NCI-H1105 (cell line): ENCODE data around the gene ACVR2A.

Experiments used
- DNase-seq: peaks from one replicate; lab custom pipeline; 2025; lab: John Stamatoyannopoulos, UW

The ACVR2A gene

DNA sequence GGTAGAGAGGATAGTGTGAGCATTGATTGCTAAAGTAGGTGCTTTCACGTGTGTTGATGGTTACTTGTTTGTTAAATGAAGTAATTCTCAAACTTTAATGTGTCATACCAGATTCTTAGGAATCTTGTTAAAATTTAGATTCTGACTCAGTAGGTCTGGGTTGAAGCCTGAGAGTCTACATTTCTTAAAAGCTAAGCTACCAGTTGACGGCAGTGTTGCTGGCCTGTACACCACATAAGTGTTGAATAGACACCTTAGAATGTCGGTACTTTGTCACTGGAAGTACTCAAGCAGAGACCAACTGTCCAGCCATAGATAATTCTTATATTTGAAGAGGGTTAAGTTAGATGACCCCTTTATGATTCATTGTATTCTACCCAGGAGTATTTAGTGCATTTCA, 79.8 kb downstream of the ACVR2A start:
- DNase-seq: no peak

GRCh38 chr2:147925886-147926285, 81.1 kb downstream of the ACVR2A start:
- no peak for DNase-seq

- no peak for DNase-seq
These were observed 82.3 kb downstream of the ACVR2A start for GRCh38 chr2:147927053-147927588.

DNA sequence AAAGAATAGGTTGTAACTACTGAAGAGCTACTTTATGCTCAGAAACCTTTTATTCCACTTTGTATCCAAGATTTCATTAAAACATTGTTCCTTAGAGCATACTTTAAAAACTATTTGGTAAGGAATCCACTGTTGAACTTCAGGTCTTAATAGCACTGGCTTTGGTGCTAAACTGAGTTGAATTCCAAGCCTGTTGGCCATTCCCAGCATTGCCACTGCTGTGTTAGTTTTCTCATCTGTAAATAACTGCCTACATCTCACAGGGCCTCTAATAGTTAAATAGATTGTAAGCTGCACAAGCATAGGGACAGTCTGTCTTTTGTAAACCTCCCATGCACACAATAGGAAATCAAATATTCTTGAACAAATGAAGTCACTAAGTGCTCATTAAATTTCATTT, 89.1 kb downstream of the ACVR2A start:
- no peak for DNase-seq

DNA sequence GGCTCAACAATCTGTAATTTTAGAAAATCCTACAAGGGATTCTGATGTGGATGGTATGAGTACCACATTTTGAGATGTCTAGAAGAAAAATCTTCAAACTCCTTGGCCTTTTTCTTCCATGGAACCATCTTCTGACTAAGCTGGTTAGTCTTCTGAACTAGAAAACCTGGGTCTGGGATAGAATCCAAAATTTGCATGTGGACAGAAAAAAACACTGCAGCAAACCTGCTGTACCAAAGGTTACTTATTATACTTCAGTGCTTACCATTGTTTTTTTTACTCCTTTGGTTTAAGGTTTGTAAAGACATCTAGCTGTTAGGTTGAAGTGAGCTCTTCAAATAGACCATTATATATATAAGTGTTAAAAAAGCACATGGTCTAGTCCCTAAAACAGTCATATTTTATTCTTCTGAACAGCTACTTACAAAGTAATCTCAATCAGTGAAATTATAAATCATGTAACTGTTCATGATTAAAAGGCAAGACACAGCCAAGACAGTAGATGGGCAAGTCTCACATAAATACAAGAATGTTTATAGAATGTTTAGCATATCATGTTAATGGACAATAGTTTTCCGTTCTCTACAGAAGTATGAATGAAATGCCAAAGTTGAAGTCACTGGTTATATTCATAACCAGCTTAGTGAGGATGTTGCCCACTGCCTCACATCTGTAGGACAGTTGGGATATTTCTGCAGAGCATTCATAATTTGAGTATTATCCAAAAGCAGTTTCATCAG, 90.2 kb downstream of the ACVR2A start:
- no peak for DNase-seq

DNA sequence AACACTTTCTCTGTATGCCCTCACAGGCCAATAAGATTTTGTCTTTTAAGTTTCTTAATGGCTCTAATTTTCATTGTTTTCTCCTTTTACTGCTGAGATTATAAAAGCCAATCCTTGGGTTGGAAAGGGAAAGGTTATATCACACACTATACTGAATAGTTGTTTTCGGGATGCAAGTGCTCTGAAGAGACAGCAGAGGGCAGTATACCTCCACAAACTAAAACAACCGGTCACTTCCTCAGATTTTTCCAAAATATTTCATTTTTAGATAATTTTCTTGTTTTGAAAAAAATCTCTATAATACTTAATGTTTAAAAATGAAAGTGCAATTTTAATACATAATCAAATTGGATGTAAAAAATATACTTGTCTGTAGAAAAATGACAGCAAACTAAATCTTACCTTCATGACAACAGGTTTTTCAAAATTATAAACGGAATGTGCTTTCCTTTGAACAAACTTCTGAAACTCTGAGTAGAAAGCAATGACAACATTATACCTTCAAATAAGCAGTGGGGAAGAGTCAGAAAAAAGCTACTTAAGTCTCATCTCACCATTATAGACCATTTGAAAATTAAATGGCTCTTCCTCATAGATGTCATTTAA, 93.0 kb downstream of the ACVR2A start:
- peak; percentile 23 for DNase-seq

GRCh38 chr2:147939313-147939712, 94.5 kb downstream of the ACVR2A start:
- no peak for DNase-seq

GRCh38 chr2:147945660-147946059, 100.8 kb downstream of the ACVR2A start:
- no peak for DNase-seq

DNA sequence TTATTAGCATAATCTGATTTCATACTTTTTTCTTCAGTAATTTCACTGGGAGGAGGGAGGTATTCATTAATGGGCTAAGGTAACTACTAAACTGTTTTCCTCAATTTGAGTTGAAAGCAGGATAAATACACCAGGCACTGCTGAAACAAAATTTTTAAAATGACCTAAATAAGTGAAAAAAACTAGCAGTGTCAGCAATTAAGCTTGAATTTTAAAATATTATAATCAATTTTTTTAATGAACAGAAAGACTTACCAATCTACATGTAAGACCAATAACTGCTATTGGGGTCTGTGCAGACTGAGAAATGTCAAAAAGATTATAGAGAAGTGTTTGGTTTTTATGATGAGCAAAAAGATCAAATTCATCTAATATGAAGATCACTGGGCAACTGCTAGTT, 107.3 kb downstream of the ACVR2A start:
- DNase-seq: no peak

DNA sequence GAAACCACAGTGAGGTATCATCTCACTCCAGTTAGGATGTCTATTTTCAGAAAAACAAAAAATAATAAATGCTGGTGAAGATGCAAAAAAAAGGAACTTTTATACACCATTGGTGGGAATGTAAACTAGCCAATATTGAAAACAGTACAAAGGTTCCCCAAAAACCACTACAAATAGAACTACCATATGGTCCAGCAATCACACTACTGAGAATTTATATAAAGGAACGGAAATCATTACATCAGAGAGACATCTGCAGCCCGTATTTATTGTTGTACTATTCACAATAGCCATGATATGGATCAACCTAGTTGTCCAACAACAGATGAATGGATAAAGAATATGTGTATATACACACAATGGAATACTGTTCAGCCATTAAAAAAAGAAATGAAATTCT, 123.7 kb downstream of the ACVR2A start:
- no peak for DNase-seq

- DNase-seq: no peak
These were observed 131.3 kb downstream of the ACVR2A start for GRCh38 chr2:147976102-147976501.

GRCh38 chr2:147977679-147978078, 132.8 kb downstream of the ACVR2A start:
- no peak for DNase-seq
